Kidney (tissue), 14 donors: ENCODE results near the gene LEMD2. TPM values are rescaled to one million over a fixed set of nuclear protein-coding genes. Genes with fewer than 3 reads are reported as not detected.

ENCODE experiments used
- DNase-seq, 5 donors: peaks; one replicate each; pipeline ENCODE4 v3.0.0-alpha.2; 2013 to 2020
- FAIRE-seq: peaks from 2 replicates; lab custom pipeline; 2012; peaks lifted over from hg19 to GRCh38; lab: Jason Lieb, UNC
- H3K27ac ChIP-seq, 2 donors: one replicate each; pipeline ENCODE4 v1.7.0; 2013; ENCODE audit warnings: low read depth in 2 of 2, low read length in 2 of 2, inconsistent platforms in 1 of 2
- H3K27me3 ChIP-seq: one replicate; pipeline ENCODE4 v1.7.1; 2013; ENCODE audit warnings: low read length, inconsistent platforms; ENCODE audit not compliant: control insufficient read depth, insufficient read depth
- H3K36me3 ChIP-seq, 3 donors: one replicate each; pipeline versions ENCODE4 v1.7.0 to v1.7.1; 2013; ENCODE audit warnings: low read length in 3 of 3, control low read depth in 1 of 3, inconsistent platforms in 1 of 3; ENCODE audit not compliant: insufficient read depth in 3 of 3, control insufficient read depth in 2 of 3
- H3K4me1 ChIP-seq, 3 donors: one replicate each; pipeline versions ENCODE4 v1.7.0 to v1.7.1; 2013; ENCODE audit warnings: low read length in 3 of 3, inconsistent platforms in 1 of 3, low read depth in 1 of 3; ENCODE audit not compliant: control insufficient read depth in 2 of 3, insufficient read depth in 2 of 3
- H3K4me3 ChIP-seq, 3 donors: one replicate each; pipeline versions ENCODE4 v1.7.0 to v1.8.1; 2013; ENCODE audit warnings: low read length in 3 of 3, control low read depth in 1 of 3, inconsistent platforms in 1 of 3
- H3K9ac ChIP-seq, 3 donors: one replicate each; pipeline versions ENCODE4 v1.7.0 to v1.7.1; 2013; ENCODE audit warnings: low read length in 3 of 3, control low read depth in 1 of 3, inconsistent platforms in 1 of 3
- H3K9me3 ChIP-seq, 3 donors: one replicate each; pipeline versions ENCODE4 v1.7.0 to v1.7.1; 2013; ENCODE audit warnings: low read length in 3 of 3, control low read depth in 1 of 3, inconsistent platforms in 1 of 3; ENCODE audit not compliant: control insufficient read depth in 2 of 3, insufficient read depth in 1 of 3
- CTCF ChIP-seq: IDR thresholded peaks from 3 replicates; pipeline ENCODE4 v1.5.1; 2012; ENCODE audit warnings: mild to moderate bottlenecking, moderate library complexity, borderline replicate concordance; ENCODE audit not compliant: insufficient read depth; ENCODE audit errors: extremely low read depth
- intact Hi-C: fragments of 100-400 bp; cut with DNase I; formaldehyde crosslinking; loops from one replicate; pipeline ENCODE4 v1.11.1; 2022
- polyA plus RNA-seq: library from polyadenylated mRNA; stranded (reverse); fragments of 350-450 nt; fragmentation: Illumina TruSeq; extraction: RNeasy Lipid Tissue Mini Kit (QIAGEN cat#74804); gene quantifications from one replicate; pipeline ENCODE4 v1.2.3, GENCODE V29; 2014; ENCODE audit warnings: low read depth, low replicate concordance; ENCODE audit not compliant: insufficient read depth
- total RNA-seq: library from RNA; stranded (reverse); fragmentation: NEBNext Ultra II Directional; extraction: Animal tissue kit (Norgen Biotek cat#: 25700); gene quantifications from one replicate; pipeline ENCODE4 v1.2.1, GENCODE V29; 2021
- donor health status: control.
- donor health status: control.
- donor health status: control.
- donor health status: control.
- donor health status: control.
- donor health status: DM: yes; HTN: yes; CAD: no.
- donor health status: Normal renal cell carcinoma (clear cell type).

LEMD2 gene
- total and polyA plus RNA-seq, 2 donors from 2014 or later: 36.4 to 57.1 TPM

GRCh38 chr6:33774774-33775173 is 14.2 kb downstream of the LEMD2 start:
- H3K36me3 ChIP-seq: peaks cover 16 to 71% (median 53%) of the 10 kb centered on the region in 3 donors
- no peak overlapping the region for H3K4me3 ChIP-seq
- DNase-seq (no peak), FAIRE-seq (no peak)
- no peak for TF ChIP-seq CTCF
- no peak overlapping the region for H3K9ac ChIP-seq
- no peaks in the 10 kb centered on the region for H3K9me3 ChIP-seq
- no peaks in the 10 kb centered on the region for H3K27me3 ChIP-seq
- intact Hi-C loops: no loop called here
- H3K27ac ChIP-seq: no peak overlapping the region
- peaks cover 0 to 11% (median 8%) of the 10 kb centered on the region in 3 donors for H3K4me1 ChIP-seq

- no peak overlapping the region for H3K27ac ChIP-seq
- TF ChIP-seq CTCF: no peak
- intact Hi-C loops: no loop called here
- H3K36me3 ChIP-seq: peaks cover 13 to 54% (median 39%) of the 10 kb centered on the region in 3 donors
- peaks cover 0 to 11% (median 8%) of the 10 kb centered on the region in 3 donors for H3K4me1 ChIP-seq
- H3K9me3 ChIP-seq: no peaks in the 10 kb centered on the region
- no peaks in the 10 kb centered on the region for H3K27me3 ChIP-seq
- no peak overlapping the region for H3K9ac ChIP-seq
- FAIRE-seq (no peak), DNase-seq (no peak)
- H3K4me3 ChIP-seq: no peak overlapping the region
Measured at GRCh38 chr6:33772902-33773472, 15.9 kb downstream of the LEMD2 start.

- peak overlapping the region in 1 of 2 donors; percentile 50 for H3K27ac ChIP-seq
- H3K36me3 ChIP-seq: peaks cover 11 to 46% (median 34%) of the 10 kb centered on the region in 3 donors
- H3K27me3 ChIP-seq: no peaks in the 10 kb centered on the region
- H3K9ac ChIP-seq: peak overlapping the region in 1 of 3 donors; percentile 5
- H3K4me1 ChIP-seq: peaks cover 0 to 11% (median 8%) of the 10 kb centered on the region in 3 donors
- intact Hi-C loops: no loop called here
- TF ChIP-seq CTCF: no peak
- H3K9me3 ChIP-seq: no peaks in the 10 kb centered on the region
- FAIRE-seq: no peak
- H3K4me3 ChIP-seq: no peak overlapping the region
- DNase-seq: peak in 1 of 5 donors; percentile 81
Measured at GRCh38 chr6:33772082-33772830, 16.7 kb downstream of the LEMD2 start.
